Panc1 (cell line): ENCODE results near the gene CDYL.

Source experiments
- POLR2AphosphoS5 ChIP-seq: IDR thresholded peaks from 2 replicates; pipeline ENCODE4 v1.6.1; 2012; ENCODE audit warnings: mild to moderate bottlenecking, low read depth, low read length, moderate library complexity
- REST ChIP-seq, 2 experiments: IDR thresholded peaks; 2 replicates each; pipeline ENCODE4 v1.6.1; 2011 to 2012; ENCODE audit warnings: low read depth in 2 of 2, control low read depth in 1 of 2, low read length in 1 of 2, mild to moderate bottlenecking in 1 of 2, moderate library complexity in 1 of 2; ENCODE audit not compliant: insufficient read depth in 1 of 2
- SIN3A ChIP-seq: IDR thresholded peaks from 2 replicates; pipeline ENCODE4 v1.6.1; 2012; ENCODE audit warnings: low read depth, mild to moderate bottlenecking, low read length, moderate library complexity, borderline replicate concordance; ENCODE audit not compliant: insufficient read depth
- TF ChIP-seq, protein P1 (sequence below): fragments of 450-650 bp; IDR thresholded peaks from 2 replicates; pipeline ENCODE4 v1.5.1; 2017; ENCODE audit warnings: mild to moderate bottlenecking

DNA sequence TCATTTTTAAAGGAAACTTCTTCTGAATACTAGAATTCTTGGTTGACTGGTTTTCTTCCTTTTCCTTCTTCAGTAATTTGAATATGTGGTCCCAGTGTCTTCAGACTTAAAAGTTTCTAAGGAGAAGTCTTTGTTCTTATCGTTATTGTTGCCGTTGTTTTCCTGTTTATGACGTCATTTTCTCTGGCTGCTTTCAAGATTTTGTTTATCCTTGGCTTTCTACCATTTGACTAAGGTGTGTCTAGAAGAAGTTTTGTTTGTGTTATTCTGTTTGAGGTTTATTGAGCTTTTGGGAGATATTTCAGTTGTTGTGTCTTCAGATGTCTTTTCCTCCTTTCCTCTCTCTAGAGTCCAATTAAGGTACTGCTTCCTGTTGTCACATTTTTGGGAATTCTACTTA is 24.5 kb downstream of the CDYL start:
- TF ChIP-seq REST (IDR thresholded peaks at IDR 0.05; ENCODE audit: insufficient read depth in 1 of 2, low read depth in 2 of 2, low read length in 1 of 2) (no peak), POLR2AphosphoS5 (no peak), SIN3A (no peak)
- TF ChIP-seq, protein P1, sequence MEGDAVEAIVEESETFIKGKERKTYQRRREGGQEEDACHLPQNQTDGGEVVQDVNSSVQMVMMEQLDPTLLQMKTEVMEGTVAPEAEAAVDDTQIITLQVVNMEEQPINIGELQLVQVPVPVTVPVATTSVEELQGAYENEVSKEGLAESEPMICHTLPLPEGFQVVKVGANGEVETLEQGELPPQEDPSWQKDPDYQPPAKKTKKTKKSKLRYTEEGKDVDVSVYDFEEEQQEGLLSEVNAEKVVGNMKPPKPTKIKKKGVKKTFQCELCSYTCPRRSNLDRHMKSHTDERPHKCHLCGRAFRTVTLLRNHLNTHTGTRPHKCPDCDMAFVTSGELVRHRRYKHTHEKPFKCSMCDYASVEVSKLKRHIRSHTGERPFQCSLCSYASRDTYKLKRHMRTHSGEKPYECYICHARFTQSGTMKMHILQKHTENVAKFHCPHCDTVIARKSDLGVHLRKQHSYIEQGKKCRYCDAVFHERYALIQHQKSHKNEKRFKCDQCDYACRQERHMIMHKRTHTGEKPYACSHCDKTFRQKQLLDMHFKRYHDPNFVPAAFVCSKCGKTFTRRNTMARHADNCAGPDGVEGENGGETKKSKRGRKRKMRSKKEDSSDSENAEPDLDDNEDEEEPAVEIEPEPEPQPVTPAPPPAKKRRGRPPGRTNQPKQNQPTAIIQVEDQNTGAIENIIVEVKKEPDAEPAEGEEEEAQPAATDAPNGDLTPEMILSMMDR: no peak
